Suppressor macrophage treated with lipopolysaccharide for 1 hour (primary cell): ENCODE data around the gene ADGRF3.
"Not testable (repeated sequence)": the region's sequence is repeated elsewhere in the genome, so short reads cannot be mapped to it uniquely, and the experiment has no call there.

ENCODE experiments used
- DNase-seq, 3 donors: peaks; one replicate each; pipeline ENCODE4 v3.0.0-alpha.2; 2020 to 2022

Gene ADGRF3

DNA sequence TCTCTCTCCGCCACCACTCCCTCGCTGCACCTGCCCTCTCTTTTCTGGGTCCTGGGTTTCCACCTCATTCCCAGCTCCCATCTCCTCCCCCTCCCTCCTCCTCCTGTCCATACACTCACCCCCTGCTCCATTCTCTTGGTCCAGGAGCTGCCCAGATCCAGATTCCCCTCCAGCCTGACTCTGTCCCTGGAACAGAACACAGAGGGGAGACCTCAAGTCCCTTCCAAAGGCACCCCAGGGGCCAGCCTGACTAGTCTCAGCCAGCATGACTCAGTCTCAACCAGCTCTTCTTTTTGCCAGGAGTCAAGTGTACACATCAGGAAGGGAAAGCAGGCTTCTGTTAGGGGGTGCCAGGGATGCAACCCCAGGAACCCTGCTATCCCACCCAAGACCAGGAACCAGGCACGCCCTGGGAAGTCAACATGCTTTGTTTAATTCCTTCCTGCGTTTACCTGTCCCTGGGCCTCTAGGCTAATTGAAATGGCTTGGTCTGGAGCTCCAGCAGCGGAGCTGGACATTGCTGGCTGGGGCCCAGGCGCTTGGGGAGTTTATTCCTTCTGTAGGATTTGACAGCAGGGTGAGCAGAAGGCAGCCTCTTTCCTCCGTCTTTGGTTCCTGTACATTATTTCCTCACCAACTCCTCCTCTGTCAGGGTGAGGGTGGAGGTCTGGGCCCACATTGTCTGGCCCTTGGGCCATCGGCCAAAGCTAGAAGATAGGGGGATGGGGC, 29.0 kb downstream of the ADGRF3 start:
- no peak for DNase-seq

- no peak for DNase-seq
These were observed 29.7 kb downstream of the ADGRF3 start for GRCh38 chr2:26316845-26317244.

DNA sequence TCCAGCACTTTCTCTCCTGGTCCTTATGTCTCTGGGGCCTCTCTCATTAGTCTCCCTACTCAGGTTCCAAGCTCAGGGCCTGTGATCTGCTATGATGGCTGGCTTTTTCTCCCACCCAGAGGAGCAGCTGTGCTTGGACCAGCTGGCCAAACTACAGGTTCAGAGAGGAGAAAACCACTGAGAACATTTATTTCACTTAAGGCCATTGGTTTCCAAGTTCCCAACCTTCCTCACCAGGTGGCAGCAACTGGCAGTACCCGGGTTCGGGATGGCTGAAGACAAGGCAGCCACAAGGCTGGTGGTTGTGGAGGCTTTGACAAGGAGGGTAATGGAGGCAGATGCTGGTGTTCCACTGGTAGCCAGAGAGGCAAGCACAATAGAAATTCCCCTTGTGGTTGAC, 30.5 kb downstream of the ADGRF3 start:
- DNase-seq: no peak

- no peak for DNase-seq
These were observed 32.3 kb downstream of the ADGRF3 start for GRCh38 chr2:26314243-26314642.

- DNase-seq: no peak
These were observed 33.1 kb downstream of the ADGRF3 start for GRCh38 chr2:26313446-26313845.

GRCh38 chr2:26312471-26312870, 34.1 kb downstream of the ADGRF3 start:
- no peak for DNase-seq

GRCh38 chr2:26309921-26310320, 36.7 kb downstream of the ADGRF3 start:
- DNase-seq: no peak

DNA sequence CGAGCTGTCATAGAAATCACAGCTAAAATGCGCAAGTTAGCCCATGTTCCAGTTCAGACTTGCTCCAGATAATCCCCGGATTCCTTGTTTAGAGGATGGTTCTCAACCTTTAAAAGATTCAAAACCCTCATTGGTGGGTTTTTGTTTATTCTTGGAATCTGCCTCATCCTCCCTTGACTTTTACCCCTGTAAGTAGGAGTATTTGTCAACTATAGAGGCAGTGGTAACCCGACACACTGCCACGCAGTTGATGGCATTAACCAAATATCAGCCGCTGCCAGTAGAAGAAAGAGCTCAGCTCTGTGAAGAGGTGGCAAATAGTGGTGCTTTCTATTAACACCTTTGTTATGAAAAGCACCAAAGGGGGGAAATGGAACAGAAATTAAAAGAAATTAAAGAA, 41.0 kb downstream of the ADGRF3 start:
- no peak for DNase-seq

DNA sequence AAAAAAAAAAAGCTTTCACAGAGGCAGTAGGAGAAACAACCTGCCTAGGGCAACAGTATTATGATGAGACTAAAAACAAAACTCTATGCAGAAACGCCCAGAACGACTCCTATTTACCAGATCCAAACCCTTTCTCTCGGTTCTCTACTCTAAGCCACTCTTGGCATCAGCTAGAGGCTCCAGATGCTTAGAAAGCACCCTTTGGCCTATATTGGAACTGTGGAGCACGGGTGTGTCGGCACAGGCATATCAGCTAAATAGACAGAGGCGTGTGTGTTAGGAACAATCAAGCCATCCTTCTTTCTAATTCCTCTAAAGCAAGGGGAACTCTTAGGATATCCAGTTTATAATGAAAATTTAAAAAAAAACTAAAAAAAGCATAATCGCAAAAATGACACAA, 41.5 kb downstream of the ADGRF3 start:
- DNase-seq: not testable (repeated sequence)

DNA sequence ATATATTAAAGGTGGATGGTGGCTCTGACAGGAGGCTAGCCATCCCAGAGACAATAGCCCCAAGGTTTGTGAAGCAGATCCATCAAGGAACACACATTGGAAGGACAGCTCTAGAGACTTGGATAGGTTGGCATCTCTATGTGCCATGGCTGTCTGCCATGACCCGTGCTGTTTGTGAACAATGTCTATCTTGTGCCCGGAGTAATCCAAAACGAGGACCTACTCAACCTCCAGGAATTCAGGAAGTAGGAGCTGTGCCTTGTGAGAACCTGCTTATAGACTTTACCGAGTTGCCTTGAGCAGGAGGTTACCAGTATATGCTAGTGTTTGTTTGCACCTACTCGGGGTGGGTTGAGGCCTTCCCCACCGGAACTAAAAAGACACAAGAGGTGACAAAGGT, 43.7 kb downstream of the ADGRF3 start:
- no peak for DNase-seq

DNA sequence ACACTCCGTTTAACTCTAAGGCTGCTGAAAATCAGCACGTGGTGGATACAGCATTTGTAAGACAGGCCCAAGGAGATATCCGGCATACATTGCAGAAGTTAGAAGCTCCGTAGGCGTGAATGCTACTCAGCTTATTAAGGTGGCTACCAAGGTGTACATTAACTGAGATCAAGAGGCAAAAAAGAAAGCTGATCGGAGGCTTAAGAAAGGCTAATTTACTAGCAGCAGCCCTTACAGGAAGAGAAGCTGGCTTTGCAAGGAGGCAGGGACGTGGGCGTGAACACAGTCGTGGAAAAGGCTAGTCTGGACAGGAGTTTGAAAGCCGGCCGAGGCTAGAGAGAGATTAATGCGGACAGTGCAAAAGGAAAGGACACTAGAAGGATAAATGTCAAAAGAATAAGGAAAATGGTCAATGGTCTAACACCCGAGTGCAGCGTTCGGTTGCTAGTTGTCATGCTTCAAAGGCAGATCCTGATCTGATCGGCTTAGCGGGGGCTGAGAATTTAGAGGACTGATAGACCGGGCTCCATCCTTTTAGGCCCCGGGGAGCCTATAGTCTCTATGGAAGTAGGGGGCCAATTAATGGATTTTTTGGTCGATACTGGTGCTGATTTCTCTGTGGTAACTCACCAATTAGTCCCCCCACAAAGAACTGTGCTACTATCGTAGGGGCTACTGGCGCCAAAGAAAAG, 46.2 kb downstream of the ADGRF3 start:
- DNase-seq: peak; percentile 37 to 49 (median 41)

DNA sequence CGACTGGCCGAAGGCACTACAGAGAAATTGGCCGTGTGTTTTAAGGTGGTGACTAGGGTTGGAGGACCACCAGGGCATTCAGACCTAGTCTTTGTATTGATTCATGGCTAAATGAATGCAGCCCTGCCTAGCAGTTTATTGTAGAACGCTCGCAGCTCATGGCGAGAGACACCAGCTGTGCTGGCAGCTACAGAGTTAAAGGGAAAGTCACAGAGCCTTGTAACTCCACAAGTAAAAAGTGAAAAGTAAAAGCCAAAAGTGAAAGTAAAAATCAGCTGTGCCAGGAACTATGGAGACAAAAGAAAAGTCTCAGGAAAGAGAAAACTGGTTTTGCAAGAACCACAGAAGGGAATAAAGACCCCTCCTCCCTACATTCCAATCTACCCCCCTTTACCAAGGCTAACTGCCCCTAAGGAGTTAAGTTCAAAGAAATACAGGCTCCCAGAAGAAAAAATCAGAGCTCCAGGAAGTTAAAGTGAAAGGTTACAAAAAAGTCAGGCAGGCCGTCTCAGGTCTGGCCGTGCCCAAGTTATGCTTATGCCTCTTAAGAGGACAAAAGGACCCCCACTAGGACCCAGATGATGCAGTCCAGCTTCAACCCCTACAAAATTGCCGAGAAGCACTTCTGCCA, 47.0 kb downstream of the ADGRF3 start:
- DNase-seq: peak; percentile 50 to 75 (median 65)

GRCh38 chr2:26298638-26299393, 47.8 kb downstream of the ADGRF3 start:
- DNase-seq: peak; percentile 46 to 61 (median 58)

DNA sequence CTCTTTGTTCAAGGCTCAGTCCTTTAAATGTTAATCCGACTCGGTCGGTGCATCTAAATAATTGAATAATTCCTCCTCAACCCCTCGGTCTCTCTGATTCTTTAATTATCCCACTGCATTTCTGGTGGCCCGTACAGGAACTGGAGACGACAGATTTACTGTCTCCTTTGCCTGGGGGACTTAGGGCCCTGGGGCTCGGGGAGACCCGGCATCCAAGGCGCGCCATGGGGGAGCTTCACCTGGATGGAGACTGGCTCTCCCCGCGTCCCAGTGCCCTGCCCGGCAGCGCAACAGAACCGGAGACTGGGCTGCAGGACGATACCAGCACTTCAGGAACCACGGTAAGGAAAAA, 48.3 kb downstream of the ADGRF3 start:
- no peak for DNase-seq

DNA sequence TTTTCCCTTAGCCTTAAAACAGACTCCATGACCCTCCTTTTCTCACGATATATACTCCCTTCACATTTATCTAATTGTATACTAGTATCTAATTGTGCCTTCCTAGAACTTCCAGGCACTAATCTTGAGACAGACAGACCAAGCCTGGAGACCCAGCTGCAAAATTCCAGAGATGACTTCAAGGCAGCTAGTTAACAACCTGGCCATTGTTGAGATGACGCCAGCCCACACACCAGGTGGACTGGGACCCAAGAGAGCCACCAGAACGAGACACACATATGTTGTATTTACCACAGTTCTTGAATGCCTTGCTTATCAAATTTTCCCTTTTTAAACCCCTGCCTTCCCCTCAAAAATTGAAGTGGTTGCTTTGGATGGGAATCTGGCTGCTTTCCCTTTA, 49.5 kb downstream of the ADGRF3 start:
- DNase-seq: no peak

DNA sequence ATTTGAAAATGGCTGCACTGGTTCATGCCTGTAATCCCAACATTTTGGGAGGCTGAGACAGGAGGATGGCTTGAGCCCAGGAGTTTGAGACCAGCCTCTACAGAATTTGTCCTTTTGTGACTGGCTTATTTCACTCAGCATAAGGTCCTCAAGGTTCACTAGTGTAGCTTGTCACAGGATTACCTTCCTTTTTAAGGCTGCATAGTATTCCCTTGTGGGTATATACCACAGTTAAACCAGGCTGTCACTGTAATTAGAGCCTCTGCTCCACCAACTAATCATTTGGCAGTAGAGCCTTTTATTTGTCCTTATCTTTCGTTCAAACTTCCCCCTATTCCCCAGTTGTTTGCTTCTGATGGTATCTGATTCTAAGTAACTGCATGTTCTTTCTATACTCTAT, 51.1 kb downstream of the ADGRF3 start:
- no peak for DNase-seq

GRCh38 chr2:26292646-26293045, 53.9 kb downstream of the ADGRF3 start:
- peak; percentile 58 to 84 (median 62) for DNase-seq

DNA sequence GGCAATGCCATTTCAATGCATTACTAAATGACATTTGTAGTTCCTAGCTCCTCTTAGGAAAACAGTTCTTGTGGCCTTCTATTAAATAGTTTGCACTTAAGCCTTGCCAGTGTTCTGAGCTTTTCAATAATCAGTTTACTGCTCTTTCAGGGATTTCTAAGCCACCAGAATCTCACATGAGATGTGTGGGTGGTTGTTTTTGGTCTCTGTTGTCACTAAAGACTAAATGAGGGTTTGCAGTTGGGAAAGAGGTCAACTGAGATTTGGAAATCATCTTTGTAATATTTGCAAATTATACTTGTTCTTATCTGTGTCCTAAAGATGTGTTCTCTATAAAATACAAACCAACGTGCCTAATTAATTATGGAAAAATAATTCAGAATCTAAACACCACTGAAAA, 56.6 kb downstream of the ADGRF3 start:
- peak; percentile 50 to 64 (median 56) for DNase-seq

DNA sequence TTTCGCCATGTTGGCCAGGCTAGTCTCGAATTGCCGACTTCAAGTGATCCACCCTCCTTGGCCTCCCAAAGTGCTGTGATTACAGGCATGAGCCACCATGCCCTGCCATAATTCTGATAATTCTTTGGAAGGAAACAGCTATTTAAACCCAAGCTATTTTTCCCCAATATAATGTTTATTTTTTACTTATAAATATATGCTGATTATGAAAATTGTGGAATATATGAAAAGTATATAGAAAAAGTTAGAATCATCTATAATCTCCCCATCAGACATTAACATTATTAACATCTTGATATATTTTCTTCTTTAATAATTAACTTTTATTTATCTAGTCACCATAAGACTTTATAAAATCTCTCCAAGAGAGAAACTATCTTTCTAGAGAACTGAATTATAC, 60.7 kb downstream of the ADGRF3 start:
- no peak for DNase-seq

DNA sequence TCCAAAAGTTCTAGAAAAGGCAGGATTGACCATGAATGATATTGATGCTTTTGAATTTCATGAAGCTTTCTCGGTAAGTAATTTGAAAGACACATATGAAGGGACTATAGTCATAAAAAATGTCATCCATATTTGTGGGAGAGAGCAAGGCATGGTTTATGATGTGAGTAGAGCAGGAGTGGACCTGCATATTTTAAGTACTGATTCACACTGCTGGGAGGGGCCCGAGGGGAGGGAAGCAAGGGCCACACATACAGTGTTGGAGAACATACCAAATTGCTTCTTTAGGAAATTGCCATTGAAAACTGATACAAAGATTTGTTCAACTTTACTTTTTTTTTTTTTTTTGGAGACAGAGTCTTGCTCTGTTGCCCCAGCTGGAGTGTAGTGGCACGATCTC, 62.5 kb downstream of the ADGRF3 start:
- DNase-seq: no peak

GRCh38 chr2:26283606-26284005, 63.0 kb downstream of the ADGRF3 start:
- DNase-seq: no peak

DNA sequence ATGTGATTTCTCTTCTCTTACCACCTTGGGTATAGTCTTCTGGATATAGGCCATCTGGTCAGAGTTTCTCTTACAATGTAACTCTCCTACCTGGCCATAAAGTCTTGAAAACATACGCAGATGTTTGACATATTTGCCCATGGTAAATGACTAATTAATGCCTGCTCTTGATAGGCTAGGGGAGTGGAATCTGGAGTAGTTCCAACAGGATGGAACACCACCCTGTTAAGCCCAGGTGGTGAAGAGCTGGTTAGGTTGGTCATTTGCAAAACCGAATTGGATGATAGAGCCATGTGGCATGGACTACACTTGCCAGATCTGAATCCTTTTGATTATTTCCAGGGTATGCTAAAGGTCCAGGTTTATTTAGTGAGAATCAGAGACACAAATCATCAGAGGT, 65.4 kb downstream of the ADGRF3 start:
- DNase-seq: no peak

DNA sequence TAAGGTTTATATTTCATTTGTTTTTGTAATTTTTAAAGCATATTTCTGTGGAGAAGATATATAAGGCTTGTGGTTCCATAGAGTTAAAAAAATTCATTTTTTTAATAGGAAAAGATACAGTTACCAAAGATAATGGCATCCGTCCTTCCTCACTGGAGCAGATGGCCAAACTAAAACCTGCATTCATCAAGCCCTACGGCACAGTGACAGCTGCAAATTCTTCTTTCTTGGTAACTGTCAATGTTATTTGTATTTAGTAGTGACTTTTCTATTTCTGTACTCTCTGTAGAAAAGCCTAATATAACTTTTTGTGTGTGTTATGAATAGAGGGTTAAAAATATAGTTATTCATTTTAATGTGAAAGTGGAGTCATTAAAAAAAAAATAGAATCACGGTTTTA, 66.7 kb downstream of the ADGRF3 start:
- no peak for DNase-seq
